Measurements from ENCODE around the gene RFC5. TPM values are rescaled to one million over a fixed set of nuclear protein-coding genes. Genes with fewer than 3 reads are reported as not detected.

Gene RFC5
- total RNA-seq, 1 donor from 2014 or later = 52.6 TPM

DNA sequence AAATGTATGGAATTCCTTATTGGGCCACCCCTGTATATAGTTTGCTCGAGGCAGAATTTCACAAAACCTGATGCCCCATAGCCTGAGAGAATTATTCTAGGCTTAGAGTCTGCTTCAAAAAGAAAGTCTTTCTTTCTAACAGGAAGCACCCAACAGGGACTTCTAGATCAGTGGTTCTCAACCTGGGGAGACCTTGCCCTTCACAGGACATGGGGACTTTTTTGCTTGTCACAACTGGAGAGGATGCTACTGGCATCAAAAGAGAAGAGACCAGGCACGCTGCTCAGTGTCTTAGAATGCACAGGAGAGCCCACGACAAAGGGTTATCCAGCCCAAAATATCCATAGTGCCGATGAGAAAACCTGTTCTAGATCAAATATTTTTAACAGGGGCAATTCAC, 25.6 kb downstream of the RFC5 start:
- TF ChIP-seq, protein P1, sequence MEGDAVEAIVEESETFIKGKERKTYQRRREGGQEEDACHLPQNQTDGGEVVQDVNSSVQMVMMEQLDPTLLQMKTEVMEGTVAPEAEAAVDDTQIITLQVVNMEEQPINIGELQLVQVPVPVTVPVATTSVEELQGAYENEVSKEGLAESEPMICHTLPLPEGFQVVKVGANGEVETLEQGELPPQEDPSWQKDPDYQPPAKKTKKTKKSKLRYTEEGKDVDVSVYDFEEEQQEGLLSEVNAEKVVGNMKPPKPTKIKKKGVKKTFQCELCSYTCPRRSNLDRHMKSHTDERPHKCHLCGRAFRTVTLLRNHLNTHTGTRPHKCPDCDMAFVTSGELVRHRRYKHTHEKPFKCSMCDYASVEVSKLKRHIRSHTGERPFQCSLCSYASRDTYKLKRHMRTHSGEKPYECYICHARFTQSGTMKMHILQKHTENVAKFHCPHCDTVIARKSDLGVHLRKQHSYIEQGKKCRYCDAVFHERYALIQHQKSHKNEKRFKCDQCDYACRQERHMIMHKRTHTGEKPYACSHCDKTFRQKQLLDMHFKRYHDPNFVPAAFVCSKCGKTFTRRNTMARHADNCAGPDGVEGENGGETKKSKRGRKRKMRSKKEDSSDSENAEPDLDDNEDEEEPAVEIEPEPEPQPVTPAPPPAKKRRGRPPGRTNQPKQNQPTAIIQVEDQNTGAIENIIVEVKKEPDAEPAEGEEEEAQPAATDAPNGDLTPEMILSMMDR (conservative IDR thresholded peaks at IDR 0.05) = no peak
- no peaks in the 10 kb centered on the region for H3K9me3 Mint-ChIP-seq
- no peak for DNase-seq (ENCODE audit: low read depth, low spot score)
- no peak overlapping the region for H3K27ac Mint-ChIP-seq (ENCODE audit: unreplicated experiment)
- peaks cover 27% of the 10 kb centered on the region for H3K36me3 Mint-ChIP-seq (ENCODE audit: low read depth)
- no peak overlapping the region for H3K4me3 Mint-ChIP-seq
- H3K27me3 Mint-ChIP-seq (ENCODE audit: low read depth) = no peaks in the 10 kb centered on the region
- H3K4me1 Mint-ChIP-seq = no peaks in the 10 kb centered on the region

GRCh38 chr12:118044075-118044474, 27.6 kb downstream of the RFC5 start:
- no peaks in the 10 kb centered on the region for H3K27me3 Mint-ChIP-seq (ENCODE audit: low read depth)
- no peaks in the 10 kb centered on the region for H3K4me1 Mint-ChIP-seq
- no peak overlapping the region for H3K27ac Mint-ChIP-seq (ENCODE audit: unreplicated experiment)

DNA sequence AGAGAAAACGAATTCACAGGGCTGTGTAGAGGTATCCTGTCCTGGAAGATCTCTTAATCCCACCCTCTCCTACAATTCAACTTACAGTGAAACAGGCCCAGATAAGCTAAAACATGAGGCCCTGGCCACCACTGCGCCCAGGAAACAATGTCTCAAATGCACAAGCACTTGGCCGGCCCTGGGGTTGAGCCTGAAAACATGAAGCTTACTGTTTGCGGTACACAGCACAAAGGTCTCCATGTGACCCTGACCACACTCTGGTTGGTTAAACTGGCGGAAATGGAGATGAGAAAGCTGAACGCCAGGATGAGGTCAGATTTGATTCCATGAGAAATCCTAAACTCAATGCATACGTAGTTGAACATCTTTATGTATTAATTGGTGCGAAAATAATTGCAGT, 28.1 kb downstream of the RFC5 start:
- Mint-ChIP-seq H3K27me3 (ENCODE audit: low read depth) (no peaks in the 10 kb centered on the region), H3K4me1 (no peaks in the 10 kb centered on the region), H3K27ac (ENCODE audit: unreplicated experiment) (no peak overlapping the region), H3K36me3 (ENCODE audit: low read depth) (peaks cover 27% of the 10 kb centered on the region), H3K9me3 (no peaks in the 10 kb centered on the region), H3K4me3 (no peak overlapping the region)
- no peak for DNase-seq (ENCODE audit: low read depth, low spot score)
- TF ChIP-seq, protein P1 (conservative IDR thresholded peaks at IDR 0.05) = no peak

More at GRCh38 chr12:118044075-118044474, 27.6 kb downstream of the RFC5 start:
- TF ChIP-seq, protein P1 (conservative IDR thresholded peaks at IDR 0.05) = no peak
- Mint-ChIP-seq H3K9me3 (no peaks in the 10 kb centered on the region), H3K4me3 (no peak overlapping the region), H3K36me3 (ENCODE audit: low read depth) (peaks cover 27% of the 10 kb centered on the region)
- DNase-seq (ENCODE audit: low read depth, low spot score) = no peak

DNA sequence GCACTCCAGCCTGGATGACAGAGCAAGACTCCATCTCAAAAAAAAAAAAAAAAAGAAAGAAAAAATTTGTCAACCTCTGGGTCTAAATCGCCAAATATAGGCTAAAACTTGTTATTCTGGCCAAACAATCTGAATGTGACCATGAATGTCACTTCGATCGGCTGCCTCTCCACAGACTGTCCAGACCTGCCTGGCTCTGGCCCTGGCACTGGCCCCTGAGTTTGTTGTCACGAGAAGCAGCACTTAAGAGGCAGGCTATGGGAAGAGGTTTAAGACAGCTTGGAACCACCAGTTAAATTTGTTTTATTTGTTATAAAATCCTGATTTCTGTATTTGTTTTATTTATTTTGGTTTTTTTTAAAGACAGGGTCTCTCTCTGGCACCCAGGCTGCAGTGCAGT, 29.9 kb downstream of the RFC5 start:
- peaks cover 22% of the 10 kb centered on the region for H3K36me3 Mint-ChIP-seq (ENCODE audit: low read depth)

GRCh38 chr12:118050972-118051910, 34.7 kb downstream of the RFC5 start:
- Mint-ChIP-seq H3K9me3 (peaks cover 2% of the 10 kb centered on the region), H3K4me3 (no peak overlapping the region), H3K27ac (ENCODE audit: unreplicated experiment) (no peak overlapping the region), H3K4me1 (peaks cover 17% of the 10 kb centered on the region), H3K27me3 (ENCODE audit: low read depth) (no peaks in the 10 kb centered on the region), H3K36me3 (ENCODE audit: low read depth) (peaks cover 10% of the 10 kb centered on the region)
- TF ChIP-seq, protein P1 (conservative IDR thresholded peaks at IDR 0.05) = peak; percentile 39
- DNase-seq (ENCODE audit: low read depth, low spot score) = no peak

More for the DNA sequence above, 29.9 kb downstream of the RFC5 start:
- no peak for DNase-seq (ENCODE audit: low read depth, low spot score)
- no peaks in the 10 kb centered on the region for H3K9me3 Mint-ChIP-seq
- H3K4me1 Mint-ChIP-seq = no peaks in the 10 kb centered on the region
- H3K4me3 Mint-ChIP-seq = no peak overlapping the region
- TF ChIP-seq, protein P1 (conservative IDR thresholded peaks at IDR 0.05) = no peak
- no peak overlapping the region for H3K27ac Mint-ChIP-seq (ENCODE audit: unreplicated experiment)
- H3K27me3 Mint-ChIP-seq (ENCODE audit: low read depth) = no peaks in the 10 kb centered on the region

Data from neural crest cell (in vitro differentiated cells).